ENCODE results near the gene CACNA2D3.
A peak's percentile ranks its signal among the peaks of the same experiment; 100 is the strongest.

CACNA2D3 gene

DNA sequence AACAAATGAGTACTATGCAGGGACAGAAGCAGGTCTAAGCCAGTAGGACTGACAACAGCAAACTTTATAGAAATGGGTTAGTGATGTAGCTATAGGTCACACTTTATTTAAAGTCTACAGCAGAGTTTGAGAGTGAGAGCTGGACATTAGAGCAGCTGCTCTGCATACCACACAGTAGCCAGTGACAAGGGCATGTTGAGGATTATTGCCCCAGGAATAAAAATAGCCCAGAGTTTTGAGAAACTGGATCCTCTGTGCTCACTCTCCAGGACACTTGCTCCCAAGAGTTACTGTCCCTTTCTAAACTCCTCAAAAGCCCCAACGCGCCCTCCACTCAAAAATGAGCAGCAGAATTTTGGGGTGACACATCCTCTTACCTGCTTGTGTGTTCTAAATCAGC is 784.4 kb downstream of the CACNA2D3 start:
- DNase-seq (ENCODE audit: low read depth, low spot score) = no peak

GRCh38 chr3:54909191-54909590 is 786.8 kb downstream of the CACNA2D3 start:
- DNase-seq (ENCODE audit: low read depth, low spot score) = no peak

GRCh38 chr3:54914180-54914579 is 791.8 kb downstream of the CACNA2D3 start:
- DNase-seq (ENCODE audit: low read depth, low spot score) = no peak

DNA sequence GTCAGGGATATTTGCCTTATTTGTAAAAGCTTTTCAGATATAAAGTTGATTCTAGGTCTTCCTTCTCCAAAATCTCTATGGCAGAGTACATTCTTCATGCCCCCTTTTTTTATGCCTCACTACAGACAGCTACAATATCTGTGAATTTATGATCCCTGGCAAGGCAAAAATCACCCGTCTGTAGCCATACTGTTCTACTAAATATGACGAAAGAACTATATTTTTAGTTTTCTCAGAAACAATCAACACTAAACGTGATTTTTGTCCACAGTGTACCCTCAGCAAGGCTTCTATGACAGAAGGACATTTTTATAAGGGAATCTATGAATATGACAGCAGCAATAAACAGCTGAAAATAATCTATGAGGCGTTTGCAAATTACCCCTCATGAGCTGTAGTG is 792.8 kb downstream of the CACNA2D3 start:
- DNase-seq (ENCODE audit: low read depth, low spot score) = no peak

GRCh38 chr3:54915976-54916375 is 793.6 kb downstream of the CACNA2D3 start:
- no peak for DNase-seq (ENCODE audit: low read depth, low spot score)

- no peak for DNase-seq (ENCODE audit: low read depth, low spot score)
Observed at GRCh38 chr3:54916732-54917131, 794.4 kb downstream of the CACNA2D3 start.

- DNase-seq (ENCODE audit: low read depth, low spot score) = no peak
Observed at GRCh38 chr3:54917174-54917573, 794.8 kb downstream of the CACNA2D3 start.

GRCh38 chr3:54917862-54918261 is 795.5 kb downstream of the CACNA2D3 start:
- no peak for DNase-seq (ENCODE audit: low read depth, low spot score)

DNA sequence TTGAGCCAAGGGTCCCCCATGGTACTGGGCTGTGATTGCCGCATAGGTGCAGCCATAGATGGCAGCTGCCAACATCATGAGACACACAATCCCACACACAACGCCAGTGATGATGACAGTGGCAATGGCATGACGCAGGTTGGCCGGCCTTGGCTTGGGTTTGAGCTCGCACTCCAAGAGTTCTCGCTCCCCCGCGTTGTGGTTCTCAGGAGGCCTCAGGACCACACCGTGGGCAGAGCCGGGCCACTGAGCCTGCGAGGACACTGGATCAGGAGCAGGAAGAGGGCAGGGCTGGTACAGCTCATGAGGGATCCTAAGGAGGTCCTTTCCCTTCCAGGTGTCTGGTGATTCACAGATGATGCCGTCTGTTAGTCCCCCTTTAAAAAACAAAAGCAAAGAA is 796.2 kb downstream of the CACNA2D3 start:
- no peak for DNase-seq (ENCODE audit: low read depth, low spot score)

DNA sequence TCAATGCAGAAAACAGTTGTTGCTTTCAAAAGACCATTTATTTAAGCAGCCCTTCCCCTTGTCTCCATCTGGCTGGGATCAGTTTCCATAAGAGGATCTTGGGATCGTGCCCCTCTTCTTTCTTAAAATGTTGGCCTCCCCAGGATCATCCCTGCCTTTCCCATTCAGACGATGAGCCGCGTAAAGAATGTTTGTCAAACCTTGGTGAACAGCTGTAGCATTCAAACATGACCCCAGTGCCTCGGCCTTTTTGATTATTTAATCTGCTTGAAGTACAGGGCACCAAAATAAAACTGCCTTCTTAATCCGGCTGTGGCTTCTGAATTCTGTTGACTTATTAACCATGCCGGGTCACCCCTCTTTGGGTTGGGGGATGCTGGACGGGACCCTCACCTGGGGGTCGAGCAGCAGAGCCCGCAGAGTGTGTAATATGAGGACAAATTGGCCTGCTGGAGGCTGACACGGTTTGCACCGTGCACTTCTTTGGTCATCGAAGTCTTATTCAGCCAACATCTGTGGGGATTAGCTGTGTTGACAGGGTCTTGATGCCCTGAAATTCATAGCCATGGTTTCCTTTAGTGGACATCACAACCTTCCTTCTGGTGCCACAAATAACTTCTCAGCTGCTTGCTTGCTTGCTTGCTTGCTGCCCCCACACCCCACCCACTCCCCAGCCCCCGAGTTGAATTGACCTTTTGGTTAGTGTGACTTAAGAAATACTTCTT is 805.9 kb downstream of the CACNA2D3 start, which contains the start of gene LRTM1:
TSS of gene LRTM1 (minus strand) at position 14 of the 725 bp plus-strand sequence. CDS start 148 bp downstream, outside the sequence.
- DNase-seq (ENCODE audit: low read depth, low spot score) = no peak

DNA sequence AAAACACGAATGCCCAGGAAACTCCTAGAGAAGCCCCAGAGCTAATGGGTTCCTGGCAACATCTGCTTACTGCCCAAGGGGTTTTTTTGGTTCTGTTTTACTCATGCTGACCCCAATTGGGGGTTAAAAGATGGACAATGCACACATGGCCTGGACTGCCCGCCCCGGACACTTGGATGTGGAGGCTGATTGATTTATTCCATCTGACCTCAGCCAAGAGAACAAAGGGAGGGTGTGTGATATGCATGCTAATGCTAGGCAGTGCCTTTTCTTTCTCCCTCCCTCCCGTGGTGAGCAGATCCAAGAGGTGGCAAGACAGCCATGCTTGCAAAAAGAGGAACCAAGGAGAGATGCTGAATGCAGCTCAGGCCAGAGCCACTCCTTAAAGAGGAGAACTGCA is 808.8 kb downstream of the CACNA2D3 start:
- DNase-seq (ENCODE audit: low read depth, low spot score) = peak; percentile 44

- DNase-seq (ENCODE audit: low read depth, low spot score) = no peak
Observed at GRCh38 chr3:54932606-54933005, 810.3 kb downstream of the CACNA2D3 start.

GRCh38 chr3:54935869-54936268 is 813.5 kb downstream of the CACNA2D3 start:
- no peak for DNase-seq (ENCODE audit: low read depth, low spot score)

- no peak for DNase-seq (ENCODE audit: low read depth, low spot score)
Observed at GRCh38 chr3:54936561-54936960, 814.2 kb downstream of the CACNA2D3 start.

DNA sequence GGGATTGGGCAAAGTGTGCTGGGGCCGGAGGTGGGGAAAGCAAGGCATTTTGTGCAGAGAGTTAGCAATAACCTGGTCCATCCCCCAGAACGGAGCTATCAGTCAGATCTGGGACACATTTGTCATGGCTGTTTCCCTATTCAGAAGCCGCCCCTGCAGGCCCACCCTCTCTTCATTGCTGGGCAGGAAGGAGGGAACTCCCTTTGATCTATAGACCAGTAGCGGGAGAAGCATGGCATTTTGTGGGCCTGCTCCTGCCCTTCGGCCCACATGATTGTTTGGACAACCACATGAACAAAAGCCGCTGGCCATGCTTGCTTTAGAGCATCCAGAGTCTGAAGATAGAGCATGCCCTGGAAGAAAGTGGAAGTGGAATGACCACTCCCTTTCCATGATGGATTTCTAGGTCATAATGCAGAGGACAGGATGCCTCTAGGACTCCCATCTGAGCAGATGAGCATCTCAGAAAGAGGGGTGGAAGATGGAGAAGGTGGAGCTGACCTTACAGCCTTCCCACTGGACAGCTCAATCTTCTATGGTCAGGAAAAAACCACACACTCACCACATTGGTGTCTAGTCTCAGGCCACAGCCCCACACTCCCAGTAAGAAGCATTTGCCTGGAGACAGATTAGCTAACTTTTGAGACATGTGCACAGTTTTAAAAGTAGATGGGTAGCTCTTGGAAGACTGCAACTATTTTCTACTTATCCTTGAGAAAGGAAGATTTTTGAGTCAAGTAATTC is 817.4 kb downstream of the CACNA2D3 start:
- peak; percentile 17 for DNase-seq (ENCODE audit: low read depth, low spot score)

GRCh38 chr3:54940971-54941370 is 818.6 kb downstream of the CACNA2D3 start:
- no peak for DNase-seq (ENCODE audit: low read depth, low spot score)

- DNase-seq (ENCODE audit: low read depth, low spot score) = no peak
Observed at GRCh38 chr3:54941690-54942362, 819.5 kb downstream of the CACNA2D3 start.

DNA sequence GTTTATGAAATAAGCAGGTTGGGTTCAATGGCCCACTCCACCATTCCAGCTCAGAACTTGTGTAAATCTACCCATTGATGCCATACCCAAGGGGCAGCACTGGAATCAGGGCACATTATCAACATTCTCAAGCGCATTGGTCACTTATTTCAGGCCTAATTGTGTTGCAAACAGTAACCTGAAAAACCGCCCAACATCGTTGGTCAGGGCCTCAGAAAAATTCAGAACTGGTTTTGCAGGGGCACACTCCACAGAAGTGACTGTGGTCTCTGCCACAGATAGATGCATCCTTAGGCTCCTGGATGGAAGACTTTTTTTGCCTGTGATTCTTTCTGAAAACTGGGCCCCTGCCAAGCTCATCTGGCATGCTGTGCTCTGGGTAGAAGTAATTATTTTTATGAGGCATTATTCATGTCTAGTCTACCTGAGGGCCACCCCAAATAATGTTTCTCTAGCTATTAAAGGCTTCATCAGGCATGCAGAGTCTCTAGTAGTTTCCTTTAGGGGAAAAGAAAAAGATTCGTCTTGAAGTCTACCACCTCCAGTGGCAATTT is 827.2 kb downstream of the CACNA2D3 start:
- no peak for DNase-seq (ENCODE audit: low read depth, low spot score)

GRCh38 chr3:54950391-54951003 is 828.1 kb downstream of the CACNA2D3 start:
- peak; percentile 32 for DNase-seq (ENCODE audit: low read depth, low spot score)

DNA sequence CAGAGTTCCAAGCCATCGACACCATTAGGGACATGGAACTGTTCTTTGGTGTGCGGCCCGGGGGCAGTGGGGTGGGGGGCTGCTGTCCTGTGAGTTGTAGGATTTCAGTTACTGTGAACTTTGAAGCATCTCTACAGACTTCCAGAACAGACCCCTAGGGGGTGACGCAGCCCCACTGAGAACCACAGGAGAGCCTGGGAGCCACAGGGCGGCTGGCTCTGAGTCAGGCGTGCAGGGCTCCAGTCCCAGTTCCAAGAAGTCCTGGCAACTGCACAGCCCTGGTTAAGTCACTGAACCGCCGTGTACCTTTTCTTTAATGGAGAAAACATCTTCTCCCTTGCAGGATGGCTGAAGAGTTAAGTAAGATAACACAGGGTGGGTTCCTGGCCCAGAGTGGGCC is 829.1 kb downstream of the CACNA2D3 start:
- DNase-seq (ENCODE audit: low read depth, low spot score) = peak; percentile 90

DNA sequence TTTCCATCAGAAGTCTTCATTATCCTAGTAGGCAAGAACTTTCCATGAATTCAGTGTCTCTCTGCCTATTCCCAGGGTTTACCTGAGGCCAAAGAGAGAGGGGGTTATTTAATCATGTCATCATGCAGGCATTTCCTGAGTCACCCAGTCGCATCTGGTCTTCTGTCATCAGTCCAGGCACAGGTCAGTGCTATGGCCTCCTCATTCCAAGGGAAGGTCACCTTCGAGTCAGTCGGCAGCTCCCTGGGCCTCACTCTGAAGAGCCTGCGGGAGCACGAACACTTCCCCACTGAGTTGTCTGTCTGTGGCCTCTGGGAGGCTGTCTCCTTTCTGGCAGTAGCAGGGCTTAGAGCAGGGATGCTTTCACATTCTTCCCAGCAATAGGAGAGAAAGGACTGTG is 831.7 kb downstream of the CACNA2D3 start:
- DNase-seq (ENCODE audit: low read depth, low spot score) = peak; percentile 91

GRCh38 chr3:54954521-54954920 is 832.2 kb downstream of the CACNA2D3 start:
- peak; percentile 95 for DNase-seq (ENCODE audit: low read depth, low spot score)
